Ovary (tissue), 9 donors: Measurements from ENCODE around the gene BBS1. TPM values are rescaled to one million over a fixed set of nuclear protein-coding genes. Genes with fewer than 3 reads are reported as not detected.
A peak's percentile ranks its signal among the peaks of the same experiment; 100 is the strongest.
"Not testable (repeated sequence)": the region's sequence is repeated elsewhere in the genome, so short reads cannot be mapped to it uniquely, and the experiment has no call there.

Experiments
- DNase-seq, 5 donors: peaks; one replicate each; pipeline ENCODE4 v3.0.0-alpha.2; 2019 to 2020
- H3K27ac ChIP-seq, 2 donors: fragments of 200-600 bp; one replicate each; pipeline versions ENCODE4 v1.5.1 to v1.8.0; 2019 to 2022
- H3K27me3 ChIP-seq: fragments of 200-600 bp; one replicate; pipeline ENCODE4 v1.8.0; 2022
- H3K36me3 ChIP-seq: fragments of 200-600 bp; sonication (generic); one replicate; pipeline ENCODE4 v1.5.1; 2019
- H3K4me1 ChIP-seq: one replicate; pipeline ENCODE4 v1.8.1; 2013; ENCODE audit warnings: mild to moderate bottlenecking, moderate library complexity; ENCODE audit not compliant: insufficient read depth
- H3K4me3 ChIP-seq: fragments of 200-600 bp; sonication (generic); one replicate; pipeline ENCODE4 v1.5.1; 2017
- H3K9me3 ChIP-seq, 2 donors: fragments of 200-600 bp in 1 of 2; sonication (generic) in 1 of 2; one replicate each; pipeline versions ENCODE4 v1.5.1 to v1.8.1; 2013 to 2019; ENCODE audit warnings: mild to moderate bottlenecking in 1 of 2, moderate library complexity in 1 of 2
- EP300 ChIP-seq: sonication (generic); formaldehyde crosslinking; IDR thresholded peaks from one replicate; pipeline ENCODE4 v1.6.1; 2017; ENCODE audit warnings: antibody characterized with exemption
- POLR2A ChIP-seq: fragments of 450-650 bp; IDR thresholded peaks from one replicate; pipeline ENCODE4 v1.6.1; 2017; ENCODE audit warnings: antibody characterized with exemption, mild to moderate bottlenecking, moderate library complexity
- WGBS, 3 donors: extraction: QIAGEN DNeasy Blood & Tissue Kit in 1 of 3; methylation state at CpG; one replicate each; pipeline versions ENCODE4 v1.1.5 to v1.1.7; 2013 to 2017; 5-methylcytosine and 5-hydroxymethylcytosine counted together
- intact Hi-C, 4 donors: fragments of 100-400 bp; cut with DNase I; formaldehyde crosslinking; loops; one replicate each; pipeline versions ENCODE4 v1.11.0 to v1.15.1; 2022 to 2023
- polyA plus RNA-seq, 2 donors: library from polyadenylated mRNA; stranded (reverse); fragments of 200-250 nt in 1 of 2; fragments of 350-450 nt in 1 of 2; fragmentation: Illumina TruSeq in 1 of 2; extraction: RNeasy Lipid Tissue Mini Kit (QIAGEN cat#74804) in 1 of 2; gene quantifications; one replicate each; pipeline ENCODE4 v1.2.3, GENCODE V29; 2013 to 2014
- total RNA-seq, 7 donors: library from RNA; depleted of rRNA in 2 of 7; stranded (reverse); fragments of >200 nt in 2 of 7; fragmentation: NEBNext Ultra II Directional in 3 of 7; extraction: Animal tissue kit (Norgen Biotek cat#: 25700) in 3 of 7; gene quantifications; one replicate each; pipeline versions ENCODE4 v1.1.0 to v1.2.4, GENCODE V29; 2016 to 2023
- TF ChIP-seq, protein P1 (sequence below), 3 donors: fragments of 450-650 bp in 2 of 3; fragments of 200-600 bp in 1 of 3; IDR thresholded peaks; one replicate each; pipeline versions ENCODE4 v1.5.1 to v1.8.0; 2016 to 2022; ENCODE audit warnings: antibody characterized with exemption in 3 of 3, mild to moderate bottlenecking in 1 of 3
- donor health status: DM: no; HTN: no; CAD: no; lungs with moderate emphysema.
- donor health status: DM: no; HTN: no; CAD: no.
- donor health status: Bipolar disorder and iron deficiency.
- donor health status: DM: yes; HTN: yes; CAD: no.
- donor health status: DM: no; HTN: no; CAD: no.
- donor health status: DM: yes; HTN: yes; CAD: no.

BBS1 gene
- total and polyA plus RNA-seq, 9 donors, result 33.8 to 78.3 (median 67.2) TPM

DNA sequence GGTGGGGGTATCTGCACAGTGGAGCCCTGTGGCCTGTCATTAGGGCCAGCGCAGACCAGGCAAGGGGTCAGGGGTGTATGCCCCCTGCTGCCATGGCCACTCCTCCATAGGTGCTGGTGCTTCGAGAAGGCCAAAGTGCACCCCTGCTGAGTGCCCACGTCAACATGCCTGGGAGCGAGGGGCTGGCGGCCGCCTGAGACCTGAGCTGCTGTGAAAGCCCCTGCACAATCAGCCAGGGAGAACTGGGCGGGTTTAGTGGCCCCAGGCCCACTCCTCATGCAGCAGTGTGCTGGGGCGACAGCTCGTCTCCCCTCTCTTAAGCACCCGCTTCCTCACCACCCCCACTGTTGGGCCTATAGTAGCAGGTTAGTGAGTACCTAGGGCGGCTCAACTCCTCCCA lies 21.4 kb downstream of the BBS1 start:
- no peaks in the 10 kb centered on the region for H3K27me3 ChIP-seq
- no peaks in the 10 kb centered on the region for H3K4me1 ChIP-seq
- no peak for DNase-seq
- intact Hi-C loops, result no loop called here
- no peak overlapping the region for H3K4me3 ChIP-seq
- no peaks in the 10 kb centered on the region for H3K36me3 ChIP-seq
- H3K27ac ChIP-seq, result no peak overlapping the region
- WGBS, 3 donors, result 88 to 97% (median 91%) methylated on average over 11 of the region's 11 CpGs
- H3K9me3 ChIP-seq, result no peaks in the 10 kb centered on the region
- TF ChIP-seq EP300 (no peak), POLR2A (no peak)
- TF ChIP-seq, protein P1, sequence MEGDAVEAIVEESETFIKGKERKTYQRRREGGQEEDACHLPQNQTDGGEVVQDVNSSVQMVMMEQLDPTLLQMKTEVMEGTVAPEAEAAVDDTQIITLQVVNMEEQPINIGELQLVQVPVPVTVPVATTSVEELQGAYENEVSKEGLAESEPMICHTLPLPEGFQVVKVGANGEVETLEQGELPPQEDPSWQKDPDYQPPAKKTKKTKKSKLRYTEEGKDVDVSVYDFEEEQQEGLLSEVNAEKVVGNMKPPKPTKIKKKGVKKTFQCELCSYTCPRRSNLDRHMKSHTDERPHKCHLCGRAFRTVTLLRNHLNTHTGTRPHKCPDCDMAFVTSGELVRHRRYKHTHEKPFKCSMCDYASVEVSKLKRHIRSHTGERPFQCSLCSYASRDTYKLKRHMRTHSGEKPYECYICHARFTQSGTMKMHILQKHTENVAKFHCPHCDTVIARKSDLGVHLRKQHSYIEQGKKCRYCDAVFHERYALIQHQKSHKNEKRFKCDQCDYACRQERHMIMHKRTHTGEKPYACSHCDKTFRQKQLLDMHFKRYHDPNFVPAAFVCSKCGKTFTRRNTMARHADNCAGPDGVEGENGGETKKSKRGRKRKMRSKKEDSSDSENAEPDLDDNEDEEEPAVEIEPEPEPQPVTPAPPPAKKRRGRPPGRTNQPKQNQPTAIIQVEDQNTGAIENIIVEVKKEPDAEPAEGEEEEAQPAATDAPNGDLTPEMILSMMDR (IDR thresholded peaks at IDR 0.05), result no peak

DNA sequence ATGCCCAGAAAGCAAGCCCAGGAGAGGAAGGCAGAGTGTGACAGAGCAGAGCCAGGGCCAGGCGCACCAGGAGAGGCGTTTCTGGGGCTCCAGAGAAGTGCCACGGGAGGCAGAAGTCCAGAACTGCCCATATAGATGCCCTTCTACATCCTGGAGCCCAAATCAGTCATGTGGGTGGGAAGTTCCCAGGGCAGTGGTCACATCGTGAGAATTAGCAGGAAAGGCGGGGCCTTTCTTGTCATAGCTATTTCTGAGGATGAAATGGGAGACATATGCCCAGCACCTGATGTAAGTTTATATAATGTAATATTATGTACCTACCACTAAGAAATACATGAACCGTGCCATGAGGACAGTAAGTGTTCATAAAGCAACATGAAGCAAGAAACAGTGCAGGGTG lies 22.3 kb downstream of the BBS1 start:
- Histone ChIP-seq H3K4me1 (no peaks in the 10 kb centered on the region), H3K9me3 (no peaks in the 10 kb centered on the region), H3K36me3 (no peaks in the 10 kb centered on the region), H3K27me3 (no peaks in the 10 kb centered on the region), H3K27ac (no peak overlapping the region), H3K4me3 (no peak overlapping the region)
- DNase-seq, result no peak
- no peak for TF ChIP-seq EP300
- TF ChIP-seq POLR2A, result no peak
- TF ChIP-seq, protein P1 (IDR thresholded peaks at IDR 0.05), result no peak
- 77 to 81% (median 78%) methylated on average over 6 of the region's 6 CpGs for WGBS, 3 donors
- intact Hi-C loops, result no loop called here

DNA sequence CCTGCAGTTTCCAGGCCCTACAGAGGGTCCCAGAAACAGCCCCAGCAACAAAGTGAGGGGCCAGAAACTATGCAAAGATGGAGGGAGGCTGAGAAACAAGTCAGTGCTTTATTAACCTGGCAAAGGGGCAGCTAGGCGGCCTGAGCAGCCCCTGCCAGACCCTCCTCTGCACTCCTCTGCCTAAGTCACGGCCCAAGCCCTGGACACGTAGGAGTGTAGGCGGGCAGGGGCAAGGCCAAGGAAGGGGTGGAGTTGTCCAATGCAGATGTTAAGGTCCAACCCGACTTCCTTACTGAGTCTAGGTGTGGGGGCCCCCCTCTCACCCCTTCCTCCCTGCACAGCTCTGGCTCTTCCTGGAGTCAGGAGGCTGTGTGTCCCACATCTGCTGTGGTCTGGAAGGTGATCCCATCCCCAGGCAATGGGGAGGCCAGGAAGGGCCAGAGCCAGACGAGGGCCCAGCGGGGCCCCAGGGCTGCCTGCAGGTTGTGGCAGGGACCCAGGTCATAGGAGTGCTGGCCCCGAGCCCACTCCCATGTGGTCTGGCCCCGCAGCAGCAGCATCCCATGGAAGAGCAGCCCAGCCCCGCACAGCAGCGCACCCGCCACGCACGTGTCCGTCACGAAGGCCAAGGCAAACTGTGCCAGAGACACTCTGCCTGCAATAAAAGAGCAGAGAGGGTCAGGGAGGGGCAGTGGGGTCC lies 28.9 kb downstream of the BBS1 start:
- intact Hi-C loops, result no loop called here
- no peak overlapping the region for H3K27ac ChIP-seq
- 49 to 63% (median 59%) methylated on average over 16 of the region's 16 CpGs for WGBS, 3 donors
- DNase-seq, result peak in 1 of 5 donors; percentile 46
- H3K36me3 ChIP-seq, result no peaks in the 10 kb centered on the region
- H3K4me3 ChIP-seq, result no peak overlapping the region
- TF ChIP-seq, protein P1 (IDR thresholded peaks at IDR 0.05), result no peak
- TF ChIP-seq POLR2A (no peak), EP300 (no peak)
- H3K4me1 ChIP-seq, result peaks cover 2% of the 10 kb centered on the region
- H3K27me3 ChIP-seq, result no peaks in the 10 kb centered on the region
- H3K9me3 ChIP-seq, result no peaks in the 10 kb centered on the region

DNA sequence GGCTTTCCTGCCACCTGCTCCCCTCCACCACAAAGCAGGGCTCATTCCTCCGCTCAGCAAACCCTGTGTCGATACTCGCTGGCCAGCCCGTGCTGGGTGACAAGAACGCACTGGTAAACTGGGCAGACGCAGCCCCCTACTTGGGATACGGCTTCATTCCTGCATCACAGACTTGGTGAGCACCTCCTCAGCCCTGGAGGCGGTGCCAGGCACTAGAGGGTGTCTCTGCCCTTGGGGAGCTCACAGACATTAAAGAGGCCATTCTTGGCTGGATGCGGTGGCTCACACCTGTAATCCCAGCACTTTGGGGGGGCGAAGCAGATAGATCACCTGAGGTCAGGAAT lies 29.4 kb downstream of the BBS1 start:
- Histone ChIP-seq H3K36me3 (no peaks in the 10 kb centered on the region), H3K4me3 (no peak overlapping the region), H3K27me3 (no peaks in the 10 kb centered on the region), H3K27ac (no peak overlapping the region), H3K9me3 (no peaks in the 10 kb centered on the region), H3K4me1 (peaks cover 2% of the 10 kb centered on the region)
- intact Hi-C loops, result no loop called here
- no peak for DNase-seq
- 82 to 90% (median 89%) methylated on average over 10 of the region's 10 CpGs for WGBS, 3 donors
- TF ChIP-seq EP300, result no peak

DNA sequence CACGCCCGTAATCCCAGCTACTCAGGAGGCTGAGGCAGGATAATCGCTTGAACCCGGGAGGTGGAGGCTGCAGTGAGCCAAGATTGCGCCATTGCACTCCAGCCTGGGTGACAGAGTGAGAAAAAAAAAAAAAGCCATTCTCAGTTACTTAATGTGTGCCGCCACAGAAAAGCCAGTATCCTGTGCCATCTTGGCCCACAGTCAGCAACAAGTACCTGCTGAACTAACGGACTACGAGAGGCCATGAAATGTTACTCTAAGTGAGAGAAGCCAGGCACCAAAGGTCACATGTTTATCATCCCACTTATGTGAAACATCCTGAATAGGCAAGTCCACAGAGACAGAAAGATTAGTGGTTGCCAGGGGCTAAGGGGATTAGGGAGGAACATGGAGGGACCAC lies 30.2 kb downstream of the BBS1 start:
- H3K9me3 ChIP-seq, DNase-seq, H3K36me3 ChIP-seq, H3K4me3 ChIP-seq, H3K4me1 ChIP-seq, H3K27ac ChIP-seq, H3K27me3 ChIP-seq, intact Hi-C loops: not testable (repeated sequence)
- 82 to 94% (median 91%) methylated on average over 7 to 8 of the region's 8 CpGs for WGBS, 3 donors
